HG03066 (cell line): ENCODE results near the gene C5orf46.
"Not testable (repeated sequence)": the region's sequence is repeated elsewhere in the genome, so short reads cannot be mapped to it uniquely, and the experiment has no call there.

ENCODE experiments used
- ATAC-seq: cut with Tn5 transposase; IDR thresholded peaks from one replicate; pipeline ENCODE4 v1.9.1; 2021; ENCODE audit warnings: low read depth; ENCODE audit not compliant: unreplicated experiment

C5orf46 gene

DNA sequence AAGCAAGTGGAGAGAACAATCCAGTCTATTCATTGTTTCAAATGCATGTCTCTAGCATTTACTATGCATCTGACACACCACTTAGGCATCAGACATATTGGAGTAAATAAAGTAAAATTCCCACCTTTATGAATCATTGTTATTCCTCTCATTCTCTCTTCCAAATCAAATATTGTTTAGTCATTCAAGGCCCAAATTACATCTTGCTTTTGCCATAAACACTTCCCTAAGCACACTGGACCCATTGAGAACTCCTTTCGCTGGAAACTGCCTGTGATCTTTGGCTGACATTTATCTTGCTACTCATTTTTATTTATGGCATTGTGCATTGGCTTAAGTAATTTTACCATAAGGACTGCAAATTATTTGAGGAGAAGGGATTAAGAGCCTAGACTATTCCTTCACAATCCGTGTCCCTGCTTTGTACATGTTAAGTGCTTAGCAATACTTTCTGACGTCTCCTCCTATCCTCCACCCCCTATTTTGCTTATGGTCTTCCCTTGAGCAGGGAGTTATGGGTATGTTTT lies 7.4 kb downstream of the C5orf46 start:
- ATAC-seq: no peak

DNA sequence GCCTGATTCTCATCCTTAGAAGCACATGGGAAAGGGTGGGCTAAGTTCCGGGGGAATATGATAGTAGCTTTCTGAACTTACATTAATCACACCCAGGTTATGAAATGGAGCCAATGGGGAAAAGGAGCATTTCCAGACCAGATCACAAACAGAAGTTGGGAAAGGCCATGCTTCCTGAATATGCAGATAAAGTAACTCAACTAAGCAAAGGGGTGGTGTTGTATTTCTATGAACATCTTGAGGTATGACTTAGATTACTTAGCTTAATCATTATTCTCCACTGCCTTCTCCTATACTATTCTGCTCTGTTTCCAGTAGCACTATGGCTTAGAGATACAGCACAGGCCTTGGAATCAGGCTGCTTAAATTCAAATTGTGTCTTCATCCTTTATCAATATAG lies 10.5 kb downstream of the C5orf46 start:
- ATAC-seq: no peak

DNA sequence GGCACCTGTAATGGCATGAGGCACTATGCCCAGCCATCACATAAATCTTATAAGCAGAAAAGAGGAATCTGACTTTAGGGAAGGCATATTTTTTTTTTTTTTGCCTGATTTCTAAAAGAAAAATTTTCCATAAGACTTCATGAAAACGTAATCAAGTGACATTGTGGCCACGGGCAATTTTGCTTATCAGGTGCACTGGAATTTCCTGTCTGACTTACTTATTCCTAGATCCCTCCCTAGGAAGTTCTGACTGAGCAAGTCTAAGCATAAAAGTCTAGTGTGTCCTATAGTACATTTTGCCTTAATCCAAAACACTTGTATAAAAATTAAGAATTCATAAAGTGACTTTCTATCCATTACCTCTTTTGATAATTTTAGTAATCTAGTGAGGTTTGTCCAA lies 12.5 kb downstream of the C5orf46 start:
- ATAC-seq: no peak

DNA sequence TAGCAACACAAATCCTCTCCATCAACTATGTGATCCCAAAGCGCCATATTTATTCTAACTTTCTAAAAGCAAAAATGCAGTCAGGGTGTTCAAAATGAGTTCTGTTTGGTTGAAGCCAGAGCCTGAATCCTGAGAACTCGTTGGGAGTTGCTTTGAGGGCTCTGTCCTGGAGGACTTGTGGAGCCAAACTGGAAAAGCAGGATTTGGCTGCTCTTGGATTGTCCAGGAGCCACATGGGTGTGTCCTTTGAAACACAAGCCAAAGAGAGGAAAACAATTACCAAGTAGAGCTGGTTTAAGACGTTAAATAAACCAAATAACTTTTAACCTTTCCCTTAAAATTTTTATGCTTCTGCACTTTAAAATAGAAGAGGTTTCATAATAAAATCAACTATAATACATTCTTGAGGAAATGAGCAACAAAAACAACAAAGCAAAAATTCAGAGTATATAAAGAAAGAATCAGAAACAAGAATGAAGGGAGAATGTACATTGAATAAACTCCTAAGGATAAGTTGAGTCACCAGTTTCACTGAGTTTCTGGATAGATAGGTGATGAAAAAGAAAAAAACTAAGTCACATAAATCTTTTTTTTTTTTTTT lies 13.5 kb downstream of the C5orf46 start:
- ATAC-seq: no peak

DNA sequence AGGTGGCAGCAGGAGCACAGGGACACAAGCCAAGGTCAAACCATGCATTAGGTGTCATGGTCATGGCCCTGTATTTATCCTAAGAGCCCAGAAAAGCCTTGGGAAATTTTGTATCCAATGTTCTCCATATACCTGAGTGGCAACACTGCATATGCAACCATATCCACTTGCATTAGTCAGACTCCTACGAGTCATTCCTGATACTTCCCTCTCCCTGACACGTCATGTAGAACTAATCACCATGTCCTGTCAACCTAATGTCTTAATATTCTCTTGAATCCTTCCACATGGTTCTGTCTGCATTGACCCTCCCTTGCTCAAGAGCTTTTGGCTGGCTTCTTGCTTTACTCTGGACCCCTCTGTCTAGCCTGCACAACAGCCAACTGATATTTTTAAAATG lies 18.4 kb downstream of the C5orf46 start:
- ATAC-seq: no peak

DNA sequence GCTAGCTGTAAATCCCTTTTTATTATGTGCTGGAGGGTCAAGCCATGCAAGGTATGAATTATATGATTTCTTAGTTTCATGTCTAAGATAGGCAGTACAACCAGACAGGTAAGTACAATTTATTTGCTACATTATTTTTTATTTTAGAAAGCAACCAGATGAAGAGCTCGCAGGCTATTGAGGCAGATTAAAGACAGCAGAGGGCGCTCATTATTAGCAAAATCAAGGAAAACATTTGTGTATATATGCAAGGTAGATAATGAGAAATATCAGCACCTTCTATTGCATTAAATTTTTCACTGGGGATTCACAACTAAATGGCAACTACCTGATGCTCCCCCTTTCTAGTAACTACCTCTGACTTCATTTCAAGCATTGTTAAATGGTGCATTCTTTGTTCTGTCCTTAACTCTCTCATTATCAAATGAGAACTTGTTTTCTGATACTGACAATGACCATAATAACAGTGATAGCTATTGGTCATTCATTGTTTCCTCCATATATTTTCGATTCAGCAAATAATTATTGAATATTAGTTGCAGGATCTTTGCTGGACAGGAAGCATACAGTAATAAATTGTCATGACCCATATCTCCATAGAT lies 19.2 kb downstream of the C5orf46 start:
- ATAC-seq: no peak

DNA sequence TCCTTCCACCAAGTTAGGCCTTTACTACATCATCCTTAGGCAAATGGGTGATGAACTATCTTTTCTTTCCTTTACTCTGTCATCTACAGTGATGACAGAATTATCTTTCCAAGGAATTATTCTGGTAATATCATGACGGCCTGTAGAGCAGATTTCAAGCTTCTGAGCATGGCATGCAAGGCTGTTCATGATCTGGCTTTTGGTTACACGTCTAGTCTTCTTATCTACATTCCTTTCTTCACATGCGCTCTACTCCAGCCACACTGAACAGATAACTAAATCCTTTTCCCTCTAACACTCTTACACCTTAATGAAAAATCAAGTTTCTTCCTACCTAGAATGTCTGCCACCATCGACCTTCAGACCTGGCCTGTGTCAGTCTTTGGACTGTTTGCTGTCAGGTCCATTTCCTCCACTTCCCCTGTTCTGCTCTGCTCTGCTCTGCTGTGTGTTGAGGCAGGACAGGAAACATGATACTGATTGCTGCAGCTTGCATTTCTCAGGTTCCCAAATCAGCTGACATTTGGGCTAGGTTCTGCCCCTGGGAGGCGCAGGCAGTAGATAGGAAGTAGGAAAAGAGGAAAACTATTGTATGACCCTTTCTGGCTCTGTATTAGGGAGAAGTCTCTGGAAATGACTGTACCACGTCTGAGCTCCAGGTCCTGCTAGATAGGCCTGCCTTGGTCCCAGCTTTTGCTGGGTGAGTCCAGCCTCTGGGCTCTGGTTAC lies 23.6 kb downstream of the C5orf46 start:
- no peak for ATAC-seq

DNA sequence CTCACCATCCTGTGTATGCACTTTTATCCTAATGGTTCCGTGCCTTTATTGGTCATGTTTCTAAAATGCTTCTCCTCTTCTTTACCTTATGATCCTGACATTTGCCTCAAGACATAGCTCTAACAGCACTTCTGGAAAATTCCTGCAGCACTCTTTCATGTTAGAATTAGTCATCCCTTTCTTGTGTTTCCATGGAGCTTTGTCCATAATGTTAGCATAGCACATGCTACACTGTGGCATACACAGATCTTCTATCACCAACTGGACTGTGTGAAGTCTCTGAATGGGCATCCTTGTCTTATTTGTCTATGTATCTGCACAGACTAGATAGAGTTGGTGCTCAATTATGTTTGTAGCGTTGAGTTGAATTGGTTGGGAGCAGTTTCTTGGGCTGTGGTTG lies 25.9 kb downstream of the C5orf46 start:
- no peak for ATAC-seq

DNA sequence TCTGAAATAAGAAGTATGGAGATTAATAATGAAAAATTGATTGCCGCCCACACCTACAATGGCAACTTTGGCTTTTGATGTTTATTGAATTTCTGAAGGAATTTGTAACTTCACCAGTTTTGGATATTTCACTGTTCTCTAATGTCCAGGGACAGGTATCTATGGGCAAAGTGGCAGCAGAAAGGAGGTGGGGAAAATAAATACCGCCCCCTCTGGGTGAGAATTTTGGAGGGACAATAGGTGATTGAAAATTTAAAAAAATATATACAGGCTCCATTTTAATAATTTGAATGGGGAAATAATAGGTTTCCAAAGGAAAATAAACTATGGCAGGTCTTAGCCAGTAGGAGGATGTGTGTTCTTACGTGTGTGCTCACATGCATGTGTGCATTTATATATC lies 26.6 kb downstream of the C5orf46 start:
- ATAC-seq: no peak

DNA sequence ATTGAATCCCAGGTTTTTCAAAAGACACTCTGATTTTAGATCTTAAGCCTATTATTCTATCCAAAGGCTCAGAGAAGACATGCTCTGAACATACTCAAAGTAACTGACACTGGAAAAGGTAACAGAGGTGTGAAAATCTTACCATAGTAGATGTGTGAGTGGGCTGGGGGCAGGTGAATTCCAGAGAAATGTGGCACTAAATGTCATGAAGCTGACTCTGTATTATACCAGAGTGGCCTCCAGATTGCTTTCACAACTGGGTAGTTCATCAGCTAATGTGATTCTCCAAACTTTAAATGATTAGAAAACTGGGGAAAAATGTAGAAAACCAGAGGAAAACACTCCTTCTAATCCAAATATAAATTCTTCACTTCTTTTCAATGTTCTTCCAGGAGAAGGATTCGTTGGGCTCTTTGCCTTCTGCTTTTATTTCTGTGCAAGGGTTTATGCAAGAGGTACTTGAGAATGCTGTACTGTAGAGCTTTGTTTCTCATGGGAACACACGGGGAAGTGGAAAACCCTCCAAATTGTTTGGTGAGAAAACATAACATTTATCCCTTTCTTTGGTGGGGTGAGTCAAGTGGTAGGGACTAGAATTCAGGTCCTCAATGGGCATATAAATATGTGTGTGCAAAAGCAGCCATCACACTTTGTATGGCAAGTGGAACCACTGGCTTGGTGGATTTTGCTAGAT lies 28.1 kb downstream of the C5orf46 start, which contains the start of gene SCGB3A2:
TSS of gene SCGB3A2 (plus strand) at position 646 of the 694 bp plus-strand sequence. CDS start 93 bp downstream, outside the sequence.
- no peak for ATAC-seq

DNA sequence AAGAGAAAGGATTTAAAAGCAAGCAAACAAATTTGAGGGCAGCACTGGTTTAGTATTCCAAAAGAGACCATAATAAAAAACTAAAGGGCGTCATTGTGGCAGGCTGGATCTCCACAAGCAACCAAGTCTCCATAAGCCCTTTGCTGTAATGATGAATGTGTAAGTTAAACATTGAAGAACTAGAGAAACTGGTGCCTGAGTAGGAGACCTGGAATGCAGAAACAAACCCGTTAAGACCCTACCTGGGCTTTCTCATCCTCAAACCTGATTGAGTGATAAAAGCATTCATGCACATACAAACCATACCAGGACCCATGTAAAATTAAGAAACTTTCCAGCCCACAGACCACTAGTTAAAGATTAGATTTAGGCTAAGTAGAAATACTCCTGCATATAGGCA lies 29.7 kb downstream of the C5orf46 start:
- no peak for ATAC-seq

DNA sequence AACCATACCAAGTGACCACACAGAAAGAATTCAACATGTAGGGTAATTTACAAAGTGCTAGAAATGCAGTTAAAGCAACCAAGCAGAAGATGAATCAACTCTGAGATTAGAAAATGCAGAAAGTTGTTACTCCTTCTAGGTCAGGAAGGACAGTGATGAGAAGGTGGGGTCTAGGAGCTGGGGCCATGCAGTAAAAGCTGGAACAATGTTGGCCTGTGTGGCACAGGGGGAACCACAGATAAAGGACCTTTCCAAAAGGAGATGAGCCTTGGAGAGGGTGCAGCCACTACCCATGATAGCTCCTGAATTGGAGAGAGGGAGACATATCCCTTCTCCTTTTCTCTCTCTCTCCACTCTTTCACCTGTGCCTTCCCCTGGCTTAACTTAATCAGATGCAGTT lies 30.2 kb downstream of the C5orf46 start:
- ATAC-seq: no peak

DNA sequence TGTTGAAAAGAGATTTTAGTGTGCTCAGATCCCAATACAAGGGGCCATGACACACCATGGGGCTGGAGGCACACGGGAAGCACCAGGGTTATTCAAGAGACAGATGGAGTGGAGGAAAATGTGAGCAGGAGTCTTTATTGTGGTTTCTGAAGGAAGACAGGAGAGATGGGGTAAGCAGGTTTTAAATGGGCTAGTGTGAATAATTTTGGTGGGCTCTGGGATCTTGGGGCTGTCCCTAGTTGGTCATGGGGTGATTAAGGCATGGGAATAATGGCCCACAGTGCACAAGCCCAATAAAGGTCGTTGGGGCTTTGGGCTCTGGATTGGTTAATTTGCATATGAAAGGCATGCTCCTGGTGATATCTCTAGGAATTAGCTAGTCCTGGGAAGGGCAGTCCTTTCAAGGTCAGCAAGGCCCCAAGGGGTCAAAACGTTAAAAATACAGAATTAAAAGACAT lies 31.4 kb downstream of the C5orf46 start:
- ATAC-seq: no peak

DNA sequence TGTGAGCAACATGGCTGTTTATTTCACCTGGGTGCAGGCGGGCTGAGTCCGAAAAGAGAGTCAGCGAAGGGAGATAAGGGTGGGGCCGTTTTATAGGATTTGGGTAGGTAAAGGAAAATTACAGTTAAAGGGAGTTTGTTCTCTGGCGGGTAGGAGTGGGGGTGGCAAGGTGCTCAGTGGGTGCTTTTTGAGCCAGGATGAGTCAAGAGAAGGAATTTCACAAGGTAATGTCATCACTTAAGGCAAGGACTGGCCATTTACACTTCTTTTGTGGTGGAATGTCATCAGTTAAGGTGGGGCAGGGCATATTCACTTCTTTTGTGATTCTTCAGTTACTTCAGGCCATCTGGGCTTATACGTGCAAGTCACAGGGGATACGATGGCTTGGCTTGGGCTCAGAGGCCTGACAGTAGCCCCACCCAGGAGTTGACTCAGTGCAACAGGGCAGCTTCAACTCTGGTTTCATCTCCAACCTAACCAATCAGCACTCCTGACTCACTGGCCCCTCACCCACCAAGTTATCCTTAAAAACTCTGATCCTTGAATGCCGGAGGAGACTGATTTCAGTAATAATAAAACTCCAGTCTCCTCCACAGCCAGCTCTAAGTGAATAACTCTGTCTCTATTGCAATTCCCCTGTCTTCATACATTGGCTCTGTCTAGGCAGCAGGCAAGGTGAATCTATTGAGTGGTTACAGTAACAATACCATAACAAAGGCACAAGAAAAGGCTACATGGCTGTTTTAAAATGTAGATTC lies 32.0 kb downstream of the C5orf46 start:
- not testable (repeated sequence) for ATAC-seq

DNA sequence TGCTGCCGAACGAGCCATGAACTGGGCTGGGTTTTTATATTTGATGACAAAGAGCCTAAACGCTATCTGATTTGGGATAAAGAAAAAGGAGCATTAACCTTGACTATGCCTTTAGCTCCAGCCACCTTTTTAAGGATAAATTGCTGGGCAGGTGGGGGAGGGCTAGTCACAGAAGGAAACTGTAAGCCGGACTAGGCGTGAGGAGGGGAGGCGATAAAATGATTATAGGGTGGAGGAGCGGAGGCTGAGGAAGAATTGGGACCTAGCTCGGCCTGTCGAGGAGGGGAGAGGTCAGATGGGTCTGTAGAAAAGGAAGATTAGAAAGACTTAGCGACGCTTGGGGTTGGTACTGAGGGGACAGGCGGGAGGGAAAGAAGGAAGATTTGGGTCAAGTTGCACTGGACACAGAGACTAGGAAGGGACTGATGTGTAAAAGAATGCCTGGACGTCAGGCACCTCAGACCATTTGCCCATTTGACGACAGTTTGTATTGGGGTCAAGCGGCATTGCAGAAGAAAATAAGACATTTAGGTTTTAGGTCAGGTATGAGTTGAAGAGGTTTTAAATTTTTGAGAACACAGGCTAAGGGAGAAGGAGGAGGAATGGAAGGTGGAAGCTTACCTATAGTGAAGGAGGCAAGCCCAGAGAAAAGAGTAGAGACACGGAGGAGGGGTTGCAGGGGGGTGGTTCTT lies 33.4 kb downstream of the C5orf46 start:
- not testable (repeated sequence) for ATAC-seq

DNA sequence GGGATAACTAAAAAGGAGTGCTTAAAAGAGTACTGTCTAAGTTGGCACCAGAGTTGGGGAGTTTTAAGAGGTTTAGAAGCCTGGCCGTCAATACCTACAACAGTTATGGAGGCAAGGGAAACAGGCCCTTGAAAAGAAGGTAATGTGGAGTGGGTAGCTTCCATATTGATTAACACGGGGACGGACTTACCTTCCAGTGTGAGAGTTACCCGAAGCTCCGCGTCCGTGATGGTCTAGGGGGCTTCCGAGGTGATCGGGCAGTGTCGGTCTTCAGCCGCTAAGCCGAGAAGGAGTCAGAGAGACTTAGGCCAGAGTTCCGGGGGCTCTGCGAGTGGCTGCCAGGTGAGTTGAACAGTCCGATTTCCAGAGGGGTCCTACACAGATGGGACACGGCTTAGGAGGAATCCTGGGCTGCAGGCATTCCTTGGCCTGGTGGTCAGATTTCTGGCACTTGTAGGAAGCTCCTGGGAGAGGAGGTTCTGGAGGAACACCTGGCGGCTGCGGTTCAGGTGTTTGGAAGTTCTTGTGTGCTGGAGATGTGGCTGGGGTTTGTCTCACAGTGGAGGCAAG lies 34.3 kb downstream of the C5orf46 start:
- not testable (repeated sequence) for ATAC-seq

DNA sequence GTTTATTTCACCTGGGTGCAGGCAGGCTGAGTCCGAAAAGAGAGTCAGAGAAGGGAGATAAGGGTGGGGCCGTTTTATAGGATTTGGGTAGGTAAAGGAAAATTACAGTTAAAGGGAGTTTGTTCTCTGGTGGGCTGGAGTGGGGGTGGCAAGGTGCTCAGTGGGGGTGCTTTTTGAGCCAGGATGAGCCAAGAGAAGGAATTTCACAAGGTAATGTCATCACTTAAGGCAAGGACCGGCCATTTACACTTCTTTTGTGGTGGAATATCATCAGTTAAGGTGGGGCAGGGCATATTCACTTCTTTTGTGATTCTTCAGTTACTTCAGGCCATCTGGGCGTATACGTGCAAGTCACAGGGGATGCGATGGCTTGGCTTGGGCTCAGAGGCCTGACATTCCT lies 36.4 kb downstream of the C5orf46 start:
- ATAC-seq: not testable (repeated sequence)

DNA sequence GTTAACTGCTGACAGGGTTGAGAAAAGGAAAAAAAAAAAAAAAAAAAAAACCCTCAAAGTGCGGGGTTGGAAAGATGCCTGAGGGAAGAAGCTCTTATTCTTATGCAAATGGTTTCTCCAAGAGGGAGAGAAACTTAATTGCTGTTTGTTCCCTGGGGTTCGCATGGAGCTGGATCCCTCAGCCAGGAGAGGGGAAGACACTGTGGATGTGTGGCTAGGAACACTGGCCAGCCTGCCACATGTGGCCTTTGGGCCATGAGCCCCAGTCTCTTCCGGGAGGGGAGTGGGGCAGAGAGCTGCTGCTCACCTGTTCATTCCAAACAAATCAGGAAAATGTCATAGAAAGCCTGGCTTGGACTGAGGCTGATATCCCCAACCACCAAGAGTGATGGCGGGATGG lies 37.2 kb downstream of the C5orf46 start:
- no peak for ATAC-seq

DNA sequence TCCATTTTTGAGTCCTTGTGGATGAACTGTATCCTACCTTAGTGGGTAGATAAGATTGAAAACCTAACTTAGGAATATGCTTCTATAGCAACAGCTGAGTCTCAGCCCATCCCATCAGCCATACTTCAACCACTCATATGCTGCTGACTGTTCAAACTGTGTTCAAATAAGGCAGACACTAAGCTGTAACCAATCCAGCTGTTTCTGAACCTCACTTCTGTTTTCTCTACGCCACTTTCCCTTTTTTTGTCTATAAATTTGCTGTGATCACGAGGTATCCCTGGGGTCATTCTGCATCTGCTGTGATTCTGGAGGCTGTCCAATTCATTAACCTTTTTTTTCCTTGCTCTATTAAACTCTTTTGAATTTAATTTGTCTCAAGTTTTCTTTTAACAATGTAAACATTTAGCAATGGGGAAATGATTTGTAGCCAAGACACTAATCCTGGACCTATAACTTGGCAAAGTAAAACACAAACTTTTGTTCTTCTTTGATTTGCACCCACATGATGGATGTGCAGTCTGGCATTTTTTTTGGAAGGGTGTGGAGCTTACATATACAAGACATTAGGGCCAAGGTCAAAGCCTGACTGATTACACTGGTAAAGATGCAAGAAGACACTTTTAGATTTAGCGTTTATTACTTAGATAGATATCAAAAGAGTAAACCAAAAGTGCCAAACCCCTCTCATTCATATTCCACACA lies 42.7 kb downstream of the C5orf46 start:
- no peak for ATAC-seq
